Thoracic aorta endothelial cell (primary cell): ENCODE measurements around the gene SNTG2. TPM values are rescaled to one million over a fixed set of nuclear protein-coding genes. Genes with fewer than 3 reads are reported as not detected.

Experiments
- total RNA-seq: library from RNA; depleted of rRNA; stranded (reverse); fragments of >200 nt; gene quantifications from 2 replicates; pipeline ENCODE4 v1.2.3, GENCODE V29; 2012

Gene SNTG2
- not detected in 2 replicates for total RNA-seq

DNA sequence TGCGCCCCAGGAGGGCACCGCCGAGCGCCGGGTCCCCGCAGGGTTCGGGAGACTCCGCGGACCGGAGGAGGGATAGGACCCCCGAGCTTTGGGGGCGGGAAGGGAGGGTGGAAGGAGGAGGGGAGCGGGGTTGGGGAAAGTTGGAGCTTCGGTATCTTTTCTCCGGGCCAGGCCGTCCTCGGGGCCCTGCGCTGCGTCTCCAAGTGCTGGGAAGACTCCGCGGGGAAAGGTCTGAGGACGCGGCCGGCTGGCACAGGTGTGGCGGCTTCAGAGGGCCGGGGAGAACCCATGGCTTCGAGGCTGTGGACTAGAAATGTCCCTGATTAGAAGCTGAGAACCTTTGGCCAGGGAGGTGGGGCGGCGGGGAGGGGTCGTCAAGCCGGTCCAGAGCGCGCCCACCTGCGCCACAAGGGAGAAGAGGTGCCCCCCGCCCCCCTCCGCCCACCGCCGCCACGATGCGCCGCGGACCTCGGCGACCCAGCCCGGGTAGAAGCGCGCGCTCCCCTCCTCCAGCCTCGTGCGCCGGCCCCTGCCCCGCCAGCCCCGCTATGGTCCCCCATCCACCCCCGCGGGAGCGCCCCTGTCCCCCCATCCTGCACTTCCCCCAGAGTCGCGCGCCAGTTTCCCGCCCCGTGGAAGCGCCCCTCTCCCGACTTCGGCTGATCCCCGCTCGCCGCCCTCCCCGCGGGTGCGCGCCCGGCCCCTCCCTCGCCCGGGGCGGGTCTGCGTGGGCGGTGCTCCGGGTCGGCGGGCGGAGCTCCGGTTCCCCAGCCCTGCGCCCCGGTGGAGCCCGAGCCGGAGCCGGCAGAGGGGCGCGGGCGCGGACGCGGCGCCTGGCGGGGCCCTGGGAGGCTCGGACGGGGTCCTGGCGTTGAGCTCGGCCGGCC lies at the start of gene SNTG2:
SNTG2 (plus strand) TSS at position 770 of the 887 bp plus-strand sequence. CDS start 148 bp downstream, outside the sequence.

GRCh38 chr2:1413156-1413710 lies 462.6 kb downstream of the SNTG2 start, which contains the start of gene TPO:
TPO (plus strand) TSS chr2:1413463; CDS start chr2:1414409, 946 bp downstream.

